ENCODE measurements around the gene YLPM1.

The YLPM1 gene

DNA sequence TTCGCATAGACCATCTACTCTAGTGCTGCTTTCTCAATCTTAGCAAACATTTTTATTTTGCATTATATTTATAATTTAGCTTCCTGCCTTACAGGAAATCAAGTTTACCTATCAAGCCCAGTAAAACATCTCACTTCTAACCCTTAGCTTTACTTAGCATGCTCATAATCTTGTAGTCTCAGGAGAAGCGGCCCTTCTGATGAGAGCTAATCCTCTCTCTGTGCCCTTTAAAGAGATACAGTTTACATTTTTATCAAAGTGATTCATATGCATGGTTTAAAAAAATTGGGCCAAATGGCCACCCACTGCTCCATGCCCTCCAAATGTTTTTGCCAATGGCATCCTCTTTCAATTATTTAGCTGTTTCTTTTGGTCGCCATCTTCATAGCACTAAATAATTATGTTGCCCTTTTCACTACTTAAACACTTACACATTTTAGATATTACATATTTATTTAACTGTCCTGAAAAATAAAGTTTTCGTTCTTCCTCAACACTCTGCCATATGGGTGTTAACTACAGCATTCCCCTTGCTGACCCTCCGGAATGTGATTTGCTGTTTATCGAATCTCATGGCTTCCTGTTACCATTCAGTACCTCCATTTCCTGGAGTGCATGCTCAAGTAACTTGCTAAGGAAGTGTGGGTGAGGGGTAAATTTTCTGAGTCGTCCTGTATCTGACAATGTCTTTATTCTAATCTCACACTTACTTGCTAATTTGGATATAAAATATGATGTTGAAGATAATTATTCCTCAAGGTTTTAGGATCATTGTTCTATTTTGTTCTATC is 29.3 kb downstream of the YLPM1 start:
- Histone ChIP-seq H3K4me1 (ENCODE audit: control insufficient read depth, insufficient read depth, low read length) (no peaks in the 10 kb centered on the region), H3K27ac (ENCODE audit: low read length) (no peak overlapping the region), H3K4me3 (ENCODE audit: low read length in 2 of 2) (no peak overlapping the region), H3K27me3 (ENCODE audit: control insufficient read depth in 1 of 2, insufficient read depth in 2 of 2, low read length in 2 of 2) (no peaks in the 10 kb centered on the region), H3K9me3 (ENCODE audit: control insufficient read depth in 2 of 2, low read length in 2 of 2) (no peaks in the 10 kb centered on the region), H3K36me3 (ENCODE audit: control insufficient read depth in 2 of 2, insufficient read depth in 2 of 2, low read length in 2 of 2) (peaks cover 5 to 8% of the 10 kb centered on the region in 2 donors), H3K9ac (ENCODE audit: low read length in 2 of 2) (no peak overlapping the region)

- H3K4me3 ChIP-seq (ENCODE audit: low read length in 2 of 2): peak overlapping the region in 1 of 2 donors; percentile 30
- no peaks in the 10 kb centered on the region for H3K27me3 ChIP-seq (ENCODE audit: control insufficient read depth in 1 of 2, insufficient read depth in 2 of 2, low read length in 2 of 2)
- H3K27ac ChIP-seq (ENCODE audit: low read length): no peak overlapping the region
- no peaks in the 10 kb centered on the region for H3K4me1 ChIP-seq (ENCODE audit: control insufficient read depth, insufficient read depth, low read length)
- peaks cover 14% of the 10 kb centered on the region in 2 donors for H3K36me3 ChIP-seq (ENCODE audit: control insufficient read depth in 2 of 2, insufficient read depth in 2 of 2, low read length in 2 of 2)
- no peak overlapping the region for H3K9ac ChIP-seq (ENCODE audit: low read length in 2 of 2)
- H3K9me3 ChIP-seq (ENCODE audit: control insufficient read depth in 2 of 2, low read length in 2 of 2): no peaks in the 10 kb centered on the region
Measured at GRCh38 chr14:74793506-74794155, 30.5 kb downstream of the YLPM1 start.

- Histone ChIP-seq H3K27ac (ENCODE audit: low read length) (no peak overlapping the region), H3K9me3 (ENCODE audit: control insufficient read depth in 2 of 2, low read length in 2 of 2) (no peaks in the 10 kb centered on the region), H3K36me3 (ENCODE audit: control insufficient read depth in 2 of 2, insufficient read depth in 2 of 2, low read length in 2 of 2) (peaks cover 14 to 19% of the 10 kb centered on the region in 2 donors), H3K4me3 (ENCODE audit: low read length in 2 of 2) (no peak overlapping the region), H3K9ac (ENCODE audit: low read length in 2 of 2) (no peak overlapping the region), H3K27me3 (ENCODE audit: control insufficient read depth in 1 of 2, insufficient read depth in 2 of 2, low read length in 2 of 2) (no peaks in the 10 kb centered on the region), H3K4me1 (ENCODE audit: control insufficient read depth, insufficient read depth, low read length) (no peaks in the 10 kb centered on the region)
Measured at GRCh38 chr14:74794947-74795346, 31.8 kb downstream of the YLPM1 start.

DNA sequence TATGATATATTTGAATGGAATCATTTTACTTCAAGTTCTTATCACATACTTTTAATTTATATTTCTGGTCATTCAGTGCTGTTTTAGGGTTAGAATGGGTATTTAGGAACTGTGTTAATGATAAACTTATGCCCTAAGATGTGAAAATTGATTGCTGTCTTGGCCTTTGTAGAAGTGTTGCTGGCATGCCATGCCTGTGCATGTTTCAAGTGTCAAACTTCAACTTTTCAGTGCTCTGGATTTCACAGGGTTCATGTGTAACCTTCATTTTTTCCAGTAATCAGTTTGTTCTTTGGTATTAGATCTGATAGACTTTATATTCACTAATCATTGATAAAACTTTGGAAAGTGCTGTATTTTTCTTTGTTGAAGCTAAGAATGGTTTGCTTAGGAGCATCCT is 36.6 kb downstream of the YLPM1 start:
- no peaks in the 10 kb centered on the region for H3K4me1 ChIP-seq (ENCODE audit: control insufficient read depth, insufficient read depth, low read length)
- no peaks in the 10 kb centered on the region for H3K27me3 ChIP-seq (ENCODE audit: control insufficient read depth in 1 of 2, insufficient read depth in 2 of 2, low read length in 2 of 2)
- H3K4me3 ChIP-seq (ENCODE audit: low read length in 2 of 2): no peak overlapping the region
- H3K27ac ChIP-seq (ENCODE audit: low read length): no peak overlapping the region
- no peak overlapping the region for H3K9ac ChIP-seq (ENCODE audit: low read length in 2 of 2)
- no peaks in the 10 kb centered on the region for H3K9me3 ChIP-seq (ENCODE audit: control insufficient read depth in 2 of 2, low read length in 2 of 2)
- H3K36me3 ChIP-seq (ENCODE audit: control insufficient read depth in 2 of 2, insufficient read depth in 2 of 2, low read length in 2 of 2): peaks cover 17 to 30% of the 10 kb centered on the region in 2 donors

- Histone ChIP-seq H3K4me3 (ENCODE audit: low read length in 2 of 2) (no peak overlapping the region), H3K9ac (ENCODE audit: low read length in 2 of 2) (no peak overlapping the region), H3K27me3 (ENCODE audit: control insufficient read depth in 1 of 2, insufficient read depth in 2 of 2, low read length in 2 of 2) (no peaks in the 10 kb centered on the region), H3K27ac (ENCODE audit: low read length) (no peak overlapping the region), H3K4me1 (ENCODE audit: control insufficient read depth, insufficient read depth, low read length) (no peaks in the 10 kb centered on the region), H3K9me3 (ENCODE audit: control insufficient read depth in 2 of 2, low read length in 2 of 2) (no peaks in the 10 kb centered on the region), H3K36me3 (ENCODE audit: control insufficient read depth in 2 of 2, insufficient read depth in 2 of 2, low read length in 2 of 2) (peaks cover 15 to 28% of the 10 kb centered on the region in 2 donors)
Measured at GRCh38 chr14:74800780-74801179, 37.7 kb downstream of the YLPM1 start.

DNA sequence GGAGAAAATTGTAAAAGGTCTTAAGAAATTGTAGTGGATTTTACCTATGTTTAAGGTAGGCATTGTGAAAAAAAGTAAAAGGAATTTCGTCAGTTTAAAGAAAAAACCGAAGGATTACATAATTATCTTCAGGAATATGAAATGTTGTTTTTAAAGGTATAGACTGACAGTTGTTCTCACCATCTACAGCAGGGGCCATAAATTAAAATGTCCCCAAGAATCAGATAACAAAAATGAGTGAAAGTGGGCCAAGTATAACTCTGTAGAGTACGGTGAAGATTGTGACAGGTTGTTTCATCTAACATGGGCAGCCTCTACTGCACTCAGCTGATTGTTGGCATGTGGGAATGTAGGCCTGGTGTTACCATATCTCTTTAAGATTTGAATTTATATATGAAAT is 38.3 kb downstream of the YLPM1 start:
- Histone ChIP-seq H3K27me3 (ENCODE audit: control insufficient read depth in 1 of 2, insufficient read depth in 2 of 2, low read length in 2 of 2) (no peaks in the 10 kb centered on the region), H3K9ac (ENCODE audit: low read length in 2 of 2) (no peak overlapping the region), H3K4me1 (ENCODE audit: control insufficient read depth, insufficient read depth, low read length) (no peaks in the 10 kb centered on the region), H3K27ac (ENCODE audit: low read length) (no peak overlapping the region), H3K4me3 (ENCODE audit: low read length in 2 of 2) (no peak overlapping the region), H3K36me3 (ENCODE audit: control insufficient read depth in 2 of 2, insufficient read depth in 2 of 2, low read length in 2 of 2) (peaks cover 12 to 26% of the 10 kb centered on the region in 2 donors), H3K9me3 (ENCODE audit: control insufficient read depth in 2 of 2, low read length in 2 of 2) (no peaks in the 10 kb centered on the region)

GRCh38 chr14:74804219-74804825 is 41.2 kb downstream of the YLPM1 start:
- H3K9me3 ChIP-seq (ENCODE audit: control insufficient read depth in 2 of 2, low read length in 2 of 2): no peaks in the 10 kb centered on the region
- H3K9ac ChIP-seq (ENCODE audit: low read length in 2 of 2): no peak overlapping the region
- no peak overlapping the region for H3K4me3 ChIP-seq (ENCODE audit: low read length in 2 of 2)
- peaks cover 10 to 14% of the 10 kb centered on the region in 2 donors for H3K36me3 ChIP-seq (ENCODE audit: control insufficient read depth in 2 of 2, insufficient read depth in 2 of 2, low read length in 2 of 2)
- no peak overlapping the region for H3K27ac ChIP-seq (ENCODE audit: low read length)
- H3K4me1 ChIP-seq (ENCODE audit: control insufficient read depth, insufficient read depth, low read length): no peaks in the 10 kb centered on the region
- H3K27me3 ChIP-seq (ENCODE audit: control insufficient read depth in 1 of 2, insufficient read depth in 2 of 2, low read length in 2 of 2): no peaks in the 10 kb centered on the region

DNA sequence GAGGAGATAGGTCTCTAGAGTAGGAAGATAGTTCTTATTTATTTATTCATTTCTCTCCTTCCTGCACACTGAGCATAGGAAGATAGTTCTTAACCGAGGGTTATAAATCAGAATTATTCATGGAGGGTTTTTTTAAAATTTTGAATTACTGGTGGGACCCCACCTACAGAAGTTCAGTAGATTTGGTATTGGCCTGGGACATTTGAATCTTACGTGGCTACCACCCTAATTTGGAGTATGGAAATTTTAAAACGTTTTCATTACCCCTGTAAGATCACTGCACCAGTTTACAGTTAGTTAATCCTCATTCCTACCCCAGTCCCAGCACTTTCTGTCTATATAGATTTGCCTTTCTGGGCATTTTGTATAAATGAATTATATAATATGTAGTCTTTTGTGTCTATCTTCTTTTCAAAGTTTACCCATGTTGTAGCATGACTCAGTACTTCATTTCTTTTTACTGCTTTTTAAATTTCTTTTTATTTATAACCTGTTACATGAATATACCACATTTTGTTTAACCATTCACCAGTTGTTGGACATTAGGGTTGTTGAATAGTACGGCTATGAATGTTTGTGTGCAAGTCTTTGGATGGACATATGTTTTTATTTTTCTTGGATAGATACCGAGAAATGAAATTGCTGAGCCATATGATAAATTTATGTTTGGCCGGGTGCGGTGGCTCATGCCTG is 44.9 kb downstream of the YLPM1 start:
- H3K27me3 ChIP-seq (ENCODE audit: control insufficient read depth in 1 of 2, insufficient read depth in 2 of 2, low read length in 2 of 2): no peaks in the 10 kb centered on the region
- peaks cover 29 to 33% of the 10 kb centered on the region in 2 donors for H3K36me3 ChIP-seq (ENCODE audit: control insufficient read depth in 2 of 2, insufficient read depth in 2 of 2, low read length in 2 of 2)
- no peaks in the 10 kb centered on the region for H3K4me1 ChIP-seq (ENCODE audit: control insufficient read depth, insufficient read depth, low read length)
- no peak overlapping the region for H3K4me3 ChIP-seq (ENCODE audit: low read length in 2 of 2)
- H3K9me3 ChIP-seq (ENCODE audit: control insufficient read depth in 2 of 2, low read length in 2 of 2): no peaks in the 10 kb centered on the region
- H3K27ac ChIP-seq (ENCODE audit: low read length): no peak overlapping the region
- no peak overlapping the region for H3K9ac ChIP-seq (ENCODE audit: low read length in 2 of 2)

- Histone ChIP-seq H3K4me1 (ENCODE audit: control insufficient read depth, insufficient read depth, low read length) (no peaks in the 10 kb centered on the region), H3K4me3 (ENCODE audit: low read length in 2 of 2) (no peak overlapping the region), H3K9me3 (ENCODE audit: control insufficient read depth in 2 of 2, low read length in 2 of 2) (no peaks in the 10 kb centered on the region), H3K9ac (ENCODE audit: low read length in 2 of 2) (no peak overlapping the region), H3K27me3 (ENCODE audit: control insufficient read depth in 1 of 2, insufficient read depth in 2 of 2, low read length in 2 of 2) (no peaks in the 10 kb centered on the region), H3K27ac (ENCODE audit: low read length) (no peak overlapping the region), H3K36me3 (ENCODE audit: control insufficient read depth in 2 of 2, insufficient read depth in 2 of 2, low read length in 2 of 2) (peaks cover 34 to 57% of the 10 kb centered on the region in 2 donors)
Measured at GRCh38 chr14:74816124-74816523, 53.0 kb downstream of the YLPM1 start.

- Histone ChIP-seq H3K9me3 (ENCODE audit: control insufficient read depth in 2 of 2, low read length in 2 of 2) (no peaks in the 10 kb centered on the region), H3K27ac (ENCODE audit: low read length) (no peak overlapping the region), H3K4me3 (ENCODE audit: low read length in 2 of 2) (no peak overlapping the region), H3K27me3 (ENCODE audit: control insufficient read depth in 1 of 2, insufficient read depth in 2 of 2, low read length in 2 of 2) (no peaks in the 10 kb centered on the region), H3K4me1 (ENCODE audit: control insufficient read depth, insufficient read depth, low read length) (no peaks in the 10 kb centered on the region), H3K9ac (ENCODE audit: low read length in 2 of 2) (no peak overlapping the region), H3K36me3 (ENCODE audit: control insufficient read depth in 2 of 2, insufficient read depth in 2 of 2, low read length in 2 of 2) (peaks cover 31 to 46% of the 10 kb centered on the region in 2 donors)
Measured at GRCh38 chr14:74820288-74820687, 57.2 kb downstream of the YLPM1 start.
